Measurements from ENCODE around the gene HECTD4.

GRCh38 chr12:112382866-112383265, 635 bp upstream of the HECTD4 start:
- no peak for TF ChIP-seq ZNF384 (IDR thresholded peaks at IDR 0.05)
- no peak for TF ChIP-seq SUZ12 (IDR thresholded peaks at IDR 0.05)
- no peak for TF ChIP-seq FOXA1 (IDR thresholded peaks at IDR 0.05)
- no peak for TF ChIP-seq NFRKB (IDR thresholded peaks at IDR 0.05)
- no peak for TF ChIP-seq FOXM1 (IDR thresholded peaks at IDR 0.05; ENCODE audit: borderline replicate concordance)
- TF ChIP-seq BHLHE40 (IDR thresholded peaks at IDR 0.05; ENCODE audit: borderline replicate concordance), result no peak
- no peak for TF ChIP-seq ELF4 (IDR thresholded peaks at IDR 0.05)
- no peak for TF ChIP-seq CTBP1 (IDR thresholded peaks at IDR 0.05; ENCODE audit: borderline replicate concordance)
- no peak for TF ChIP-seq L3MBTL2 (conservative IDR thresholded peaks at IDR 0.05)
- TF ChIP-seq TARDBP (IDR thresholded peaks at IDR 0.05), result no peak

Data from HEK293T (cell line).